ENCODE data around the gene PEDS1. TPM values are rescaled to one million over a fixed set of nuclear protein-coding genes. Genes with fewer than 3 reads are reported as not detected.
A peak's percentile ranks its signal among the peaks of the same experiment; 100 is the strongest.

The PEDS1 gene
- total and polyA plus RNA-seq, 2 of the 13 experiments (the other 11 are each of a cell fraction or from before 2014, with no cell fraction given), result 30.5 to 93.9 TPM

GRCh38 chr20:50138479-50139393, 14.8 kb downstream of the PEDS1 start (continued):
- TF ChIP-seq THAP9 (CRISPR knock-in tag; IDR thresholded peaks at IDR 0.05; ENCODE audit: borderline replicate concordance), result peak; percentile 74; the same call in 1 of the 2 replicates
- no peak for TF ChIP-seq NAIF1 (CRISPR knock-in tag; IDR thresholded peaks at IDR 0.05; ENCODE audit: borderline replicate concordance)
- TF ChIP-seq STAG1 (CRISPR knock-in tag; IDR thresholded peaks at IDR 0.05), result peak; percentile 14; the same call in 1 of the 2 replicates
- no peak for TF ChIP-seq HHEX (CRISPR knock-in tag; IDR thresholded peaks at IDR 0.05)
- no peak for TF ChIP-seq ZNF546 (CRISPR knock-in tag; conservative IDR thresholded peaks at IDR 0.05)
- TF ChIP-seq PAF1 (CRISPR knock-in tag; IDR thresholded peaks at IDR 0.05), result no peak
- TF ChIP-seq ZNF629 (CRISPR knock-in tag; conservative IDR thresholded peaks at IDR 0.05), result peak; percentile 98
- TF ChIP-seq KLF12 (CRISPR knock-in tag; IDR thresholded peaks at IDR 0.05; ENCODE audit: borderline replicate concordance), result no peak
- TF ChIP-seq ZNF549 (CRISPR knock-in tag; IDR thresholded peaks at IDR 0.05), result no peak
- no peak for TF ChIP-seq JUND (CRISPR knock-in tag; IDR thresholded peaks at IDR 0.05)
- TF ChIP-seq HMGXB3 (CRISPR knock-in tag; IDR thresholded peaks at IDR 0.05; ENCODE audit: borderline replicate concordance), result no peak
- no peak for TF ChIP-seq TRAFD1 (CRISPR knock-in tag; IDR thresholded peaks at IDR 0.05; ENCODE audit: borderline replicate concordance)
- TF ChIP-seq GLI4 (CRISPR knock-in tag; IDR thresholded peaks at IDR 0.05; ENCODE audit: borderline replicate concordance), result no peak
- TF ChIP-seq PLSCR1 (CRISPR knock-in tag; IDR thresholded peaks at IDR 0.05; ENCODE audit: borderline replicate concordance), result no peak
- TF ChIP-seq NFKBIZ (CRISPR knock-in tag; IDR thresholded peaks at IDR 0.05), result no peak
- TF ChIP-seq ZNF101 (CRISPR knock-in tag; IDR thresholded peaks at IDR 0.05; ENCODE audit: borderline replicate concordance, low read depth), result no peak
- TF ChIP-seq CCDC6 (CRISPR knock-in tag; IDR thresholded peaks at IDR 0.05), result no peak
- TF ChIP-seq MEIS2 (CRISPR knock-in tag; IDR thresholded peaks at IDR 0.05), result no peak

All from HepG2 (cell line).